WERI-Rb-1 (cell line): Measurements from ENCODE around the gene RHOXF2B.
"Not testable (repeated sequence)": the region's sequence is repeated elsewhere in the genome, so short reads cannot be mapped to it uniquely, and the experiment has no call there.

Experiments
- DNase-seq: peaks from one replicate; pipeline ENCODE4 v3.0.0-alpha.2; 2020
- H3K27ac ChIP-seq: fragments of 250-450 bp; sonication (Bioruptor Pico); 2 replicates; pipeline ENCODE4 v1.5.1; 2020; ENCODE audit warnings: mild to moderate bottlenecking, moderate library complexity
- H3K27me3 ChIP-seq: fragments of 250-450 bp; sonication (Bioruptor Pico); 2 replicates; pipeline ENCODE4 v1.5.1; 2021; ENCODE audit warnings: mild to moderate bottlenecking, low read depth, moderate library complexity; ENCODE audit not compliant: insufficient read depth, severe bottlenecking
- H3K36me3 ChIP-seq: fragments of 250-450 bp; sonication (Bioruptor Pico); 2 replicates; pipeline ENCODE4 v1.5.1; 2020; ENCODE audit warnings: mild to moderate bottlenecking, moderate library complexity
- H3K4me3 ChIP-seq: 2 replicates; pipeline ENCODE4 v1.5.1; 2011; ENCODE audit warnings: low read depth, mild to moderate bottlenecking, control low read depth, low read length
- H3K9me3 ChIP-seq: fragments of 250-450 bp; sonication (Bioruptor Pico); 2 replicates; pipeline ENCODE4 v1.5.1; 2021; ENCODE audit warnings: mild to moderate bottlenecking, moderate library complexity; ENCODE audit not compliant: severe bottlenecking
- CTCF ChIP-seq: IDR thresholded peaks from 2 replicates; pipeline ENCODE4 v1.5.1; 2011; ENCODE audit warnings: low read depth, mild to moderate bottlenecking, control low read depth, inconsistent platforms, low read length

Gene RHOXF2B

GRCh38 chrX:120090208-120090607 is 12.7 kb upstream of the RHOXF2B start:
- DNase-seq = no peak
- peak; percentile 40 for TF ChIP-seq CTCF
- H3K9me3 ChIP-seq = no peaks in the 10 kb centered on the region

GRCh38 chrX:120087289-120088017 is 10.0 kb upstream of the RHOXF2B start:
- Histone ChIP-seq H3K4me3 (no peak overlapping the region), H3K9me3 (no peaks in the 10 kb centered on the region), H3K27me3 (peaks cover 9% of the 10 kb centered on the region), H3K27ac (no peak overlapping the region), H3K36me3 (no peaks in the 10 kb centered on the region)
- no peak for DNase-seq
- TF ChIP-seq CTCF = no peak

More at GRCh38 chrX:120090208-120090607, 12.7 kb upstream of the RHOXF2B start:
- H3K36me3 ChIP-seq = no peaks in the 10 kb centered on the region
- H3K4me3 ChIP-seq = no peak overlapping the region
- H3K27ac ChIP-seq = no peak overlapping the region
- H3K27me3 ChIP-seq = peaks cover 9% of the 10 kb centered on the region

- not testable (repeated sequence) for H3K36me3 ChIP-seq, DNase-seq, H3K4me3 ChIP-seq, H3K27me3 ChIP-seq, H3K27ac ChIP-seq, H3K9me3 ChIP-seq
These were observed 8.2 kb upstream of the RHOXF2B start for GRCh38 chrX:120085553-120086185.

- not testable (repeated sequence) for H3K9me3 ChIP-seq, DNase-seq, H3K4me3 ChIP-seq, H3K27me3 ChIP-seq, H3K36me3 ChIP-seq, H3K27ac ChIP-seq
These were observed 11.3 kb downstream of the RHOXF2B start for GRCh38 chrX:120066169-120066568.

GRCh38 chrX:120042712-120043111 is 34.8 kb downstream of the RHOXF2B start:
- not testable (repeated sequence) for DNase-seq, H3K36me3 ChIP-seq, H3K27ac ChIP-seq, H3K4me3 ChIP-seq, H3K27me3 ChIP-seq, H3K9me3 ChIP-seq

- H3K4me3 ChIP-seq, H3K36me3 ChIP-seq, H3K27me3 ChIP-seq, H3K27ac ChIP-seq, H3K9me3 ChIP-seq, DNase-seq: not testable (repeated sequence)
These were observed 35.2 kb downstream of the RHOXF2B start for GRCh38 chrX:120042247-120042646.

- not testable (repeated sequence) for H3K27ac ChIP-seq, H3K27me3 ChIP-seq, DNase-seq, H3K9me3 ChIP-seq, H3K36me3 ChIP-seq, H3K4me3 ChIP-seq
These were observed 37.3 kb downstream of the RHOXF2B start for GRCh38 chrX:120040176-120040575.

GRCh38 chrX:120039087-120039733 is 38.3 kb downstream of the RHOXF2B start:
- H3K9me3 ChIP-seq, H3K4me3 ChIP-seq, H3K27me3 ChIP-seq, H3K27ac ChIP-seq, H3K36me3 ChIP-seq, DNase-seq: not testable (repeated sequence)
